Thyroid gland (tissue), 4 donors: ENCODE results near the gene TENM3. TPM values are rescaled to one million over a fixed set of nuclear protein-coding genes. Genes with fewer than 3 reads are reported as not detected.

Experiments
- DNase-seq, 2 donors: peaks; one replicate each; pipeline ENCODE4 v3.0.0-alpha.2; 2019
- H3K27ac ChIP-seq, 3 donors: fragments of 200-600 bp; sonication (generic); 1 replicate in 2 of 3; 2 replicates in 1 of 3; pipeline ENCODE4 v1.5.1; 2016 to 2019; ENCODE audit warnings: mild to moderate bottlenecking in 1 of 3, moderate library complexity in 1 of 3
- H3K27me3 ChIP-seq: fragments of 200-600 bp; sonication (generic); one replicate; pipeline ENCODE4 v1.5.1; 2019
- H3K36me3 ChIP-seq, 2 donors: fragments of 200-600 bp; sonication (generic); one replicate each; pipeline ENCODE4 v1.5.1; 2016 to 2019
- H3K4me1 ChIP-seq, 2 donors: fragments of 200-600 bp; sonication (generic); one replicate each; pipeline ENCODE4 v1.5.1; 2017 to 2019
- H3K4me3 ChIP-seq, 3 donors: fragments of 200-600 bp; sonication (generic); replicated peaks in 1 of 3; 1 replicate in 2 of 3; 2 replicates in 1 of 3; pipeline ENCODE4 v1.5.1; 2016; ENCODE audit warnings: mild to moderate bottlenecking in 1 of 3
- H3K9me3 ChIP-seq: fragments of 200-600 bp; sonication (generic); one replicate; pipeline ENCODE4 v1.5.1; 2017
- POLR2A ChIP-seq, 2 donors: fragments of 450-650 bp; IDR thresholded peaks; one replicate each; pipeline ENCODE4 v1.6.1; 2017; ENCODE audit warnings: antibody characterized with exemption in 2 of 2, mild to moderate bottlenecking in 2 of 2, moderate library complexity in 1 of 2
- WGBS, 2 donors: methylation state at CpG; one replicate each; pipeline ENCODE4 v1.1.5; 2017; 5-methylcytosine and 5-hydroxymethylcytosine counted together
- intact Hi-C: fragments of 100-400 bp; cut with DNase I; formaldehyde crosslinking; loops from one replicate; pipeline ENCODE4 v1.15.1; 2023
- total RNA-seq, 4 donors: library from RNA; depleted of rRNA; stranded (reverse); fragments of >200 nt; gene quantifications; one replicate each; pipeline ENCODE4 v1.2.3, GENCODE V29; 2016
- TF ChIP-seq, protein P1 (sequence below), 6 experiments: fragments of 200-600 bp in 3 of 6; fragments of 450-650 bp in 3 of 6; sonication (generic) in 3 of 6; IDR thresholded peaks; one replicate each; pipeline ENCODE4 v1.5.1; 2016 to 2019; ENCODE audit warnings: antibody characterized with exemption in 6 of 6, mild to moderate bottlenecking in 2 of 6, inconsistent platforms in 1 of 6, moderate library complexity in 1 of 6

Gene TENM3
- total RNA-seq, 4 donors from 2014 or later = 41.8 to 82.2 (median 68.1) TPM

DNA sequence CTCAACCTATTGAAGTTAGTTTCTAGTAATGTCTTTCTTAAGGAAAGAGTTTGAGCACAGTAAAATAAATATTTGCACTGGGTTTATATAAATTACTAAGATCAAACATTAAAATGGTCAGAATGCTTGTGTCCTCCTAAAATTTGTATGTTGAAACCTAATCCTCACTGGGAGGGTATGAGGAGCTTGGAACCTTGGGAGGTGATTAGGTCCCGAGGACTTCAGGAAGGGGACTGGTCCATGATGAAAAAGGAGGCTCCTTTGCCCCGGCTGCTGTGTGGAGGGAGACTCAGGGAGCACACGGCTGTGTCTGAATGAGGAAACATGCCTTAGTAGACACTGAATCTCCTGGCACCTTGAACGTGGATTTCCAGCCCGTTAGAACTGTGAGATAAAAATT is 221.9 kb downstream of the TENM3 start:
- H3K9me3 ChIP-seq = no peaks in the 10 kb centered on the region
- H3K36me3 ChIP-seq = no peaks in the 10 kb centered on the region
- TF ChIP-seq, protein P1, sequence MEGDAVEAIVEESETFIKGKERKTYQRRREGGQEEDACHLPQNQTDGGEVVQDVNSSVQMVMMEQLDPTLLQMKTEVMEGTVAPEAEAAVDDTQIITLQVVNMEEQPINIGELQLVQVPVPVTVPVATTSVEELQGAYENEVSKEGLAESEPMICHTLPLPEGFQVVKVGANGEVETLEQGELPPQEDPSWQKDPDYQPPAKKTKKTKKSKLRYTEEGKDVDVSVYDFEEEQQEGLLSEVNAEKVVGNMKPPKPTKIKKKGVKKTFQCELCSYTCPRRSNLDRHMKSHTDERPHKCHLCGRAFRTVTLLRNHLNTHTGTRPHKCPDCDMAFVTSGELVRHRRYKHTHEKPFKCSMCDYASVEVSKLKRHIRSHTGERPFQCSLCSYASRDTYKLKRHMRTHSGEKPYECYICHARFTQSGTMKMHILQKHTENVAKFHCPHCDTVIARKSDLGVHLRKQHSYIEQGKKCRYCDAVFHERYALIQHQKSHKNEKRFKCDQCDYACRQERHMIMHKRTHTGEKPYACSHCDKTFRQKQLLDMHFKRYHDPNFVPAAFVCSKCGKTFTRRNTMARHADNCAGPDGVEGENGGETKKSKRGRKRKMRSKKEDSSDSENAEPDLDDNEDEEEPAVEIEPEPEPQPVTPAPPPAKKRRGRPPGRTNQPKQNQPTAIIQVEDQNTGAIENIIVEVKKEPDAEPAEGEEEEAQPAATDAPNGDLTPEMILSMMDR (IDR thresholded peaks at IDR 0.05) = no peak
- no peak for TF ChIP-seq POLR2A (IDR thresholded peaks at IDR 0.05)
- no peak overlapping the region for H3K27ac ChIP-seq
- no peaks in the 10 kb centered on the region for H3K27me3 ChIP-seq
- H3K4me1 ChIP-seq = no peaks in the 10 kb centered on the region
- no peak overlapping the region for H3K4me3 ChIP-seq
- intact Hi-C loops = no loop called here
- no peak for DNase-seq
- WGBS, 2 donors = 83 to 86% methylated on average over 5 of the region's 5 CpGs

DNA sequence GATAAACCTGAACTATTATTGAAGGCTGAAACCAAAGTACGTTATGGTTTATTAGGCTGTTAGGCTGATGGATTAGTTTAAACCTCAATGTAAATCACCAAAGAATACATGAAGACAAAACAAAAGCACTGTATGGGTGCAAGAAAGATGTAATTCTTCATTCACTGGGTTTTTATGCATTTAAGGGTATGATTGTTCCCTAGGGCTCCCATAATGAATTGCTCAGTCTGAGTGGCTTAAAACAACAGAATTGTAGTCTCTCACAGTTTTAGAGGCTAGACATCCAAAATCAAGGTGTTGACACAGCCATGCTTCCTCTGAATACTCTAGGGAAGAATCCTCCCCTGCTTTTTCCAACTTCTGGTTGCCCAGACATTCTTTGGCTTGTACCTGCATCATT is 222.8 kb downstream of the TENM3 start:
- intact Hi-C loops = no loop called here
- DNase-seq = no peak
- 81 to 85% methylated on average over 1 of the region's 1 CpG for WGBS, 2 donors

DNA sequence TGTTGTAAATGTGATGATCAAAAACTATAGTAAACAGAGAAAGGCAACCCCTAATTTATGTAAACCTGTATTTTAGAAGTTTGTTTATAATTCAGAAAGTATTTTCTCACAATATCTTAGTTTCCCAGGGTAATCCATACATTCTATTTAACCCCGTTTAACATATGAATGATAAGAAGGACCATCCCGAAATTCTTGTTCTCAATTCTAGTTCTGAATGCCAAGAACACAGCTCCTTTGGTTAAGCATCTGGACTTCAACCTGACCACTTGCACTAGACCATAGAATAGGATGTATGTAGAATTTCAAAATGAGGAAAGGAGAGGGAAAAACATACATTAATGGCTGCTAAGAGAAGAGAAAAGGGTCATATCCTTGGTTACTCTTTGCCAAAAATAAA is 227.0 kb downstream of the TENM3 start:
- H3K27ac ChIP-seq = no peak overlapping the region
- no peaks in the 10 kb centered on the region for H3K4me1 ChIP-seq
- no peaks in the 10 kb centered on the region for H3K36me3 ChIP-seq
- TF ChIP-seq, protein P1 (IDR thresholded peaks at IDR 0.05) = no peak
- TF ChIP-seq POLR2A (IDR thresholded peaks at IDR 0.05) = no peak
- DNase-seq = no peak
- H3K4me3 ChIP-seq = no peak overlapping the region
- no peaks in the 10 kb centered on the region for H3K27me3 ChIP-seq
- no peaks in the 10 kb centered on the region for H3K9me3 ChIP-seq
- intact Hi-C loops = no loop called here
- 84 to 87% methylated on average over 2 of the region's 2 CpGs for WGBS, 2 donors

More for the DNA sequence above, 222.8 kb downstream of the TENM3 start:
- no peaks in the 10 kb centered on the region for H3K27me3 ChIP-seq
- TF ChIP-seq, protein P1 (IDR thresholded peaks at IDR 0.05) = no peak
- no peak for TF ChIP-seq POLR2A (IDR thresholded peaks at IDR 0.05)
- H3K36me3 ChIP-seq = no peaks in the 10 kb centered on the region
- no peaks in the 10 kb centered on the region for H3K4me1 ChIP-seq
- no peak overlapping the region for H3K4me3 ChIP-seq
- no peak overlapping the region for H3K27ac ChIP-seq
- H3K9me3 ChIP-seq = no peaks in the 10 kb centered on the region

DNA sequence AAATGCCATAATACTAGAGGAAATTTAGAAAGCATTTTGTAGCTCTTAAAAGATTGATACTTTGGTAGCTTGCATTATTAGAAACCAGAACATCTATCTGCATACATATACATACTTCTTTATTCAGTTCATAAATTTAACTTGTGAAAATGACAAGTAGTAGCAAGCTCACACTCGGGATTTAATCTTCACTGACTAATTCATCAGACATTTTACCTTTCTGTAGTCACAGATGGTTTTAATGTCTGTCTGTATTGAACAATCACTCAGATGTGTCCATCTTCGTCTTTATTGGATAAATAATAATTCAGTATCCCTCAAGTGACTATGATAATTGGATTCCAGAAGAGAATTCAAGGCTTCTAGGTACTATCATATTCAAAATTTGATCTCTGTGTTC is 232.3 kb downstream of the TENM3 start:
- Histone ChIP-seq H3K4me3 (no peak overlapping the region), H3K27ac (no peak overlapping the region), H3K36me3 (no peaks in the 10 kb centered on the region), H3K9me3 (no peaks in the 10 kb centered on the region), H3K4me1 (no peaks in the 10 kb centered on the region), H3K27me3 (no peaks in the 10 kb centered on the region)
- 80 to 83% methylated on average over 2 of the region's 2 CpGs for WGBS, 2 donors
- DNase-seq = no peak
- intact Hi-C loops = no loop called here
- no peak for TF ChIP-seq POLR2A (IDR thresholded peaks at IDR 0.05)
- TF ChIP-seq, protein P1 (IDR thresholded peaks at IDR 0.05) = no peak

DNA sequence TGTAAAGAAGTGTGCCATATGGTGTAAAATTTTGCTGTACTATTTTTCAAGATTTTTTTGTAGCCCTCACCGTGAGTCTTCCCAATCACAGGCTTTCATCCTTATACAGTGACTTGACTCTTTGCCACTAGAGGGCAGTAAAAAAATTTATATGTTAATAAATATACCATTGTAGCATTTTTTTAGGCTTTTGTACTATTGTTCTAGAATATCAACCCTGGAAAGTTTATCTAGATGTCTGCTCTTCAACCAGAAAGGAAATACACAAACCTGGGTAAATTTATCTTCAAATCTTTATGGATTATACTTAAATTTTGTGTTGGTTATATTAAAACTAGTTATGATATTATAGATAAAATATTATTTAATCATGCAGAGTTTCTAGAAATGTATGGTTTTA is 235.3 kb downstream of the TENM3 start:
- intact Hi-C loops = no loop called here
- DNase-seq = no peak

More for the DNA sequence above, 235.3 kb downstream of the TENM3 start:
- Histone ChIP-seq H3K4me1 (no peaks in the 10 kb centered on the region), H3K9me3 (no peaks in the 10 kb centered on the region), H3K27me3 (no peaks in the 10 kb centered on the region), H3K4me3 (no peak overlapping the region), H3K36me3 (no peaks in the 10 kb centered on the region), H3K27ac (no peak overlapping the region)
- no peak for TF ChIP-seq POLR2A (IDR thresholded peaks at IDR 0.05)
- TF ChIP-seq, protein P1 (IDR thresholded peaks at IDR 0.05) = peak; percentile 26 to 70 (median 50)
- 5 to 6% methylated on average over 1 of the region's 1 CpG for WGBS, 2 donors
